HK-2 (cell line): ENCODE measurements around the gene PAM16.
A peak's percentile ranks its signal among the peaks of the same experiment; 100 is the strongest.

Experiments
- DNase-seq: peaks from one replicate; pipeline ENCODE4 v3.0.0-alpha.2; 2018; ENCODE audit not compliant: unreplicated experiment

Gene PAM16

DNA sequence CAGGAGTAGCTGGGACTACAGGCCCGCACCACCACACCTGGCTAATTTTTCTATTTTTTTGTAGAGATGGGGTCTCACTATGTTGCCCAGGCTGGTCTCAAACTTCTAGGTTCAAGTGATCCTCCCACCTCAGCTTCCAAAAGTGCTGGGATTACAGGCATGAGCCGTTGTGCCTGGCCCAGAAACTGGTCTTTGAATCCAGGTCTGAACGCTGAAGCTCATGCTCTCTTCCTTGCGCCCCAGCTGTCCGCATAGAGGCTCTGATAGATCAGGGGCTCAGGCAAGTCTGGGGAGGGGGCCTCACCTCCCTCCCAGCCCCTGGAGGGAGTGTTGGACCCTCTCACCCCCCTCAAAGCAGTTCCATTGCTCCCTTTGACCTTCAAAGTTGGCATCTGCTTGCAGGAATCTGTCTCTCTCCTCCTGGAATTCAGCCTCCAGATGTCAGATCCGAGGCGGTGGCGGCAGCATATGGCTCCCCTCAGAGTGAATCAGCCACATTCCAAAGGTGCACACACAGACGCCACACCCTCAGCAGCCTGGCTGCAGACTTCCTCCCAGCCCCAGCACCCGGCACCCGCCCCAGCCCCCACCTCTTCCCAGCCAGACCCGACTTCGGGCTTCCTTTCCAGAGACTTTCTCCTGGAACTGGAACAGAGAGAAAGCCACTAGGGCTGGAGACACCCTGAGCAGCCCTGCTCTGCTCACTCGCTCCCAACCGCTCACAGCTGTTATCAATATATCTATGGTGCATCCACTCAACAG, 52.2 kb downstream of the PAM16 start:
- DNase-seq = peak; percentile 84

DNA sequence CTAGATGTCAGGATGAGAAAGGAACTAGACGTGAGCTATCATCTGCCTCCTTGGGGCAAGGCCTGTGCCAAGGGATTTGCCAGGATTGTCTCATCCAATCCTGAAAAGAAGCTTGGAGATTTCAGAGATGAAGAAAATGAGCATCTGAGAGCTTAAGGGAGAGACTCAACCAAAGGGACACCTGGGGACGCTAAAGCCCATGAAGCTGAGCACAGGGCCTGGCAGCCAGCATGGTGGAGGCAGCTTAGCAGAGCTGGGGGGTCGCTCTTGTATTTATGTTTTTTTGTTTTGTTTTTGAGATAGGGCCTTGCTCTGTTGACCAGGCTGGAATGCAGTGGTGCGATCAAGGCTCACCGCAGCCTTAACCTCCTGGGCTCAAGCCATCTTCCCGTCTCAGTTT, 53.6 kb downstream of the PAM16 start:
- no peak for DNase-seq

DNA sequence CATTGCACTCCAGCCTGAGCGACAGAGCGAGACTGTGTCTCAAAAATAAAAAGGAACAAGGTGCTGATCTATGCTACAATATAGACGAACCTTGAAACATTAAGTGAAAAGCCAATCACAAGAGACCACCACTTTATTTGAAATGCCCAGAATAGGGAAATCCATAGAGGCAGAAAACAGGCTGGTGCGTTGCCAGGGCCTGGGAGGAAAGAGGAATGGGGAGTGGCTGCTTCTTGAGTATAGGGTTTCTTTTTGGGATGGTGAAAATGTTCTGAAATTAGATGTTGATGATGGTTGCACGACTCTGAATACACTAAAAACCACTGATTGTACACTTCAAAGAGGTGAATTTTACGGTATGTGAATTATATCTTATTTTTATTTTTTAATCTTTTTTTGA, 55.5 kb downstream of the PAM16 start:
- no peak for DNase-seq

DNA sequence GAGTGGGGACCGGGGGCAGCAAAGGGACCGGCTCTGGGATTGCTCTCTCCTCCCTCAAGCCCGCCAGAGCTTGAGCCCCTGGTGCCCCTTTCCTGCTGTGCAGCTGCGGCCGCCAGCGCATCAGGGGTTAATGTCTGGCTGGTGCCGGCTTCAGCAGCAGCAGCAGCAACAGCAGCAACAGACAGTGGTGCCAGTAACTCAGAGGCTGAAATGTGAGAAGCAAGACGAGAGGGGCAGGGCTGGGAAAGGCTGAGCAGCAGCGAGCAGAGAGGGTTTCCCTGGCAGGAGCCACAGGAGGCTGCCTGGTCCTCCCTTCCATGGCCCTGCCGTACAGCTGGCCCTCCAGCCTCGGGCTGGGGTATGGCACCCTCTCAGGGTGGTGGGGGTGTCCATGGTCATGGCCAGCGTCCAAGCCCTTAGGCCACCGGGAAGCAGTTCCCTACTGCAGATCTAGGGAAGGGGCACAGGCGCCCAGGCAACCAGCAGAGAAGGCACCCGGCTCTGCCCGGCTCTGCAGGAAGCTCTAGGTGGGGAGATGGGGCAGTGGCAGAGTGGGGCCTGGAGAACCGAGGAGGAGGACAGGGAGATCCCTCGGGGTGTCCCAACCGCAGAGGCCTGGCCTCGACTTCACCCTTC, 57.2 kb downstream of the PAM16 start:
- DNase-seq = peak; percentile 54

DNA sequence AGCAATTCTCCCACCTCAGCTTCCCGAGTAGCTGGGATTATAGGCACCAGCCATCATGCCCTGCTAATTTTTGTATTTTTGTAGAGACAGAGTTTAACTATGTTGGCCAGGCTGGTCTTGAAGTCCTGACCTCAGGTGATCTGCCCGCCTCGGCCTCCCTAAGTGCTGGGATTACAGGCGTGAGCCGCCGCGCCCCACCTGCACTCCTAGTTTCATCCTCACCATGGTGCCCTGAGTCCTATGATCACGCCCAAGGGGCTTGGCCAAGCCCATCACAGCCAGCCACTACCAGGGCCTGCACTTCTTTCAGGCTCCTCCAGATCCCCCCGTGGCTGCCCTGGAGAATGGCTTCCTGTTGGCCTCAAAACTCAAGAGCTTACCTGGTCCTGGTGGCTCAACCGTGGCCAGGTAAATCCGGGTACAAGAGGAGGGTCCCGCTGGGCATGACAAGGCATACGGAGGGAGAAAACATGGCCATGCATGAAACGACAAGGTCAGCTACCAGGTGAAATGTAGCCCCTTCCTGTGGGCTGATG, 57.9 kb downstream of the PAM16 start:
- no peak for DNase-seq

DNA sequence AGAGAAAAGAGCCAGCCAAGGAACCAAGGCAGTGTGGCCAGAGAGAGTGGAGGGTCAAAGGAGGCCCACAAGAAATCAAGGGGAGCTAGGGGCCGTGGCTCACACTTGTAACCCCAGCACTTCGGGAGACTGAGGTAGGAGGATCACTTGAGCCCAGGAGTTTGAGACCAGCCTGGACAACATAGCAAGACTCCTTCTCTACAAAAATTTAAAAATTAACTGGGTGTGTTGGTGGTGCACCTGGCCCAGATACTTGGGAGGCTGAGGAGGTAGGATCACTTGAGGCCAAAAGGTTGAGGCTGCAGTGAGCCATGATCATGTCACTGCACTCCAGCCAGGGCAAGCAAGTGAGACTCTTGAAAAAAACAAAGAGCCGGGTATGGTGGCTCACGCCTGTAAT, 59.4 kb downstream of the PAM16 start:
- no peak for DNase-seq
